ENCODE data around the gene TMEM145.

DNA sequence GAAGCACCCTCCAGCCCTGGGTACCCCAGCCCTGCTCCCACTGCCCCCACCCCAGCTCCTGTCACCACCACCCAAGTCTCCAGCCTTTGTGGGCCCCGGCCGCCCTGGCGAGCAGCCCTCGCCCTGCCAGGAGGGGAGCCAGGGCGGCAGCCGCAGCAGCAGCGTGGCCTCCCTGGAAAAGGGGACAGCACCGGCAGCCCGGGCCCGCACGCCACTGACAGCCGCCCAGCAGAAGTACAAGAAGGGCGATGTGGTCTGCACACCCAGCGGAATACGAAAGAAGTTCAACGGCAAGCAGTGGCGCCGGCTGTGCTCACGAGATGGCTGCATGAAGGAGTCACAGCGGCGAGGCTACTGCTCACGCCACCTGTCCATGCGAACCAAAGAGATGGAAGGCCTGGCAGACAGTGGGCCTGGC is 40.1 kb upstream of the TMEM145 start:
- TF ChIP-seq POLR2A (IDR thresholded peaks at IDR 0.05) (no peak), CTCF (IDR thresholded peaks at IDR 0.05) (no peak)
